Lower lobe of right lung (tissue), 2 donors: ENCODE data around the gene TPM3. TPM values are rescaled to one million over a fixed set of nuclear protein-coding genes. Genes with fewer than 3 reads are reported as not detected.
"Not testable (repeated sequence)": the region's sequence is repeated elsewhere in the genome, so short reads cannot be mapped to it uniquely, and the experiment has no call there.

Experiments used
- ATAC-seq, 2 donors: fragments of 200-7000 bp; cut with Tn5 transposase; one replicate each; pipeline ENCODE4 v1.9.1; 2020 to 2022; ENCODE audit warnings: mild to moderate bottlenecking in 2 of 2, moderate library complexity in 2 of 2
- DNase-seq: peaks from one replicate; pipeline ENCODE4 v3.0.0-alpha.2; 2020
- H3K27ac ChIP-seq: fragments of 200-600 bp; one replicate; pipeline ENCODE4 v1.8.0; 2022
- H3K27me3 ChIP-seq: fragments of 200-600 bp; one replicate; pipeline ENCODE4 v1.8.0; 2022; ENCODE audit warnings: low read depth
- H3K36me3 ChIP-seq: fragments of 200-600 bp; one replicate; pipeline ENCODE4 v1.8.0; 2022; ENCODE audit warnings: mild to moderate bottlenecking
- H3K4me1 ChIP-seq: fragments of 200-600 bp; one replicate; pipeline ENCODE4 v1.8.0; 2022
- H3K4me3 ChIP-seq: fragments of 200-600 bp; one replicate; pipeline ENCODE4 v1.8.0; 2022; ENCODE audit warnings: mild to moderate bottlenecking
- H3K9me3 ChIP-seq: fragments of 200-600 bp; one replicate; pipeline ENCODE4 v1.8.0; 2022
- intact Hi-C: fragments of 100-400 bp; cut with DNase I; formaldehyde crosslinking; loops from one replicate; pipeline ENCODE4 v1.11.0; 2022
- total RNA-seq: library from RNA; stranded (reverse); fragmentation: NEBNext Ultra II Directional; extraction: Animal tissue kit (Norgen Biotek cat#: 25700); gene quantifications from one replicate; pipeline ENCODE4 v1.2.1, GENCODE V29; 2021
- TF ChIP-seq, protein P1 (sequence below): fragments of 200-600 bp; IDR thresholded peaks from one replicate; pipeline ENCODE4 v1.8.0; 2022; ENCODE audit warnings: antibody characterized with exemption, mild to moderate bottlenecking
- donor health status: DM: no; HTN: yes; CAD: no; lungs with severe emphysema.

Gene TPM3
- total RNA-seq, 1 donor from 2014 or later = 334 TPM

DNA sequence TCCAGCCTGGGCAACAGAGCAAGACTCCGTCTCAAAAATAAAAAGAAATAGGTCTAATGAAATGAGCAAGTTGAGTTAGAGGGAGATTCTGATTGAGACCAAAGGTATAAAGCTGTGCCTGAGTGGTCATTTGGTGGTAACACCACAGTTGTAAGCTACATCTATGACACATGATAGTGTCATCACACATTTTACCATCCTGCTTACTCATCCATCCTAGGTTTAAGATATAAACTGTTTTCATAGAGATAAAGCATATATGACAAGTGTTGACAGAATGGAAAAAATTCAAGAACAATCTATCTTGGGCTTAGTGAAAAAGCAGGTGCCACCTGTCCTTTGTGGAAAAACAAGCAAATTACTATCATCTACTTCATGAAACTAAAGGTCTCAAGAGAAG lies 21.4 kb upstream of the TPM3 start:
- no peak for DNase-seq
- intact Hi-C loops = no loop called here
- Histone ChIP-seq H3K27me3 (no peaks in the 10 kb centered on the region), H3K36me3 (peaks cover 92% of the 10 kb centered on the region), H3K4me1 (peaks cover 11% of the 10 kb centered on the region), H3K9me3 (no peaks in the 10 kb centered on the region), H3K4me3 (no peak overlapping the region), H3K27ac (no peak overlapping the region)
- ATAC-seq = no peak
- TF ChIP-seq, protein P1, sequence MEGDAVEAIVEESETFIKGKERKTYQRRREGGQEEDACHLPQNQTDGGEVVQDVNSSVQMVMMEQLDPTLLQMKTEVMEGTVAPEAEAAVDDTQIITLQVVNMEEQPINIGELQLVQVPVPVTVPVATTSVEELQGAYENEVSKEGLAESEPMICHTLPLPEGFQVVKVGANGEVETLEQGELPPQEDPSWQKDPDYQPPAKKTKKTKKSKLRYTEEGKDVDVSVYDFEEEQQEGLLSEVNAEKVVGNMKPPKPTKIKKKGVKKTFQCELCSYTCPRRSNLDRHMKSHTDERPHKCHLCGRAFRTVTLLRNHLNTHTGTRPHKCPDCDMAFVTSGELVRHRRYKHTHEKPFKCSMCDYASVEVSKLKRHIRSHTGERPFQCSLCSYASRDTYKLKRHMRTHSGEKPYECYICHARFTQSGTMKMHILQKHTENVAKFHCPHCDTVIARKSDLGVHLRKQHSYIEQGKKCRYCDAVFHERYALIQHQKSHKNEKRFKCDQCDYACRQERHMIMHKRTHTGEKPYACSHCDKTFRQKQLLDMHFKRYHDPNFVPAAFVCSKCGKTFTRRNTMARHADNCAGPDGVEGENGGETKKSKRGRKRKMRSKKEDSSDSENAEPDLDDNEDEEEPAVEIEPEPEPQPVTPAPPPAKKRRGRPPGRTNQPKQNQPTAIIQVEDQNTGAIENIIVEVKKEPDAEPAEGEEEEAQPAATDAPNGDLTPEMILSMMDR = no peak

DNA sequence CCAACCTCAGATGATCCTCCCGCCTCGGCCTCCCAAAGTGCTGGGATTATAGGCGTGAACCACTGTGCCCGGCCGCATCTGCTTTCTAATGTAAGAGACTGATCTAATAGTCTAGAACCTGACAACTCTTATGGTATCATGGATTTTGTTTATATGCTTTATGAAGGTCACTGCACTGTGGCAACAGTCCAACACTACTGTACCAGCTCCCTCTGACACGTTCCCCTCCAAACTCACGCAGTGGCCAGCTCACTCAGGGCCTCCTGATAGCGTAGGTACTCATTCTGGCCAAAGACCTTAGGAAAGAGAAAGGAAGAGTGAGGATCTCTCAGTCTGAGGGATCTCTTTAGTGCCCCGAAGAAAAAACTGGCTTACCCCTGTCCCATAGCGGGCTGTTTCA lies 20.2 kb upstream of the TPM3 start:
- Histone ChIP-seq H3K27me3 (no peaks in the 10 kb centered on the region), H3K27ac (no peak overlapping the region), H3K36me3 (peaks cover 92% of the 10 kb centered on the region), H3K9me3 (no peaks in the 10 kb centered on the region), H3K4me3 (no peak overlapping the region), H3K4me1 (no peaks in the 10 kb centered on the region)
- DNase-seq (no peak), ATAC-seq (no peak)
- TF ChIP-seq, protein P1 = no peak
- intact Hi-C loops = no loop called here

DNA sequence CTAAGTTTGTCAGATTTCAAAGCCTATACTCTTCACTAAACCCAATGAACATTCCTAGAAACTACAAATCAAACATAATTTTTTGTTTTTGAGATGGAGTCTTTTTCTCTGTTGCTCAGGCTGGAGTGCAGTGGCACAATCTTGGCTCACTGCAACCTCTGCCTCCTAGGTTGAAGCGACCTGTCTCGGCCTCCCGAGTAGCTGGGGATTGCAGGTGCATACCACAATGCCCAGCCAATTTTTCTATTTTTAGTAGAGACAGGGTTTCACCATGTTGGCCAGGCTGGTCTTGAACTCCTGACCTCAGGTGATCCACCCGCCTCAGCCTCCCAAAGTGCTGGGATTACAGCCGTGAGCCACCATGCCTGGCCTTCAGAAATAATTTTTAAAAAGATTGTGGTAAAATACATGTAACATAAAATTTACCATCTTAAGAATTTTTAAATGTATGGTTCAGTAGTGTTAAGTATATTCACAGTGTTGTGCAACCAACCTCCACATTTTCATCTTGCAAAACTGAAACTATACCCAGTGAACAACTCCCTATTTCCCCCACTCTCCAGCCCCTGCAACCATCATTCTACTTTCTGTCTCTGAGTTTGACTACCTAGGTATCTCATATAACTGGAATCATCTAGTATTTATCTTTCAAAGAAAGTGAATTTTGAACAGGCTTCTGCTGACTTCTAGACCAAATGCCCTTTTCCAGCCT lies 16.9 kb upstream of the TPM3 start:
- H3K9me3 ChIP-seq = no peaks in the 10 kb centered on the region
- ATAC-seq (no peak), DNase-seq (no peak)
- TF ChIP-seq, protein P1 = no peak
- H3K36me3 ChIP-seq = peaks cover 94% of the 10 kb centered on the region
- no peak overlapping the region for H3K27ac ChIP-seq
- no peaks in the 10 kb centered on the region for H3K4me1 ChIP-seq
- no peaks in the 10 kb centered on the region for H3K27me3 ChIP-seq
- H3K4me3 ChIP-seq = no peak overlapping the region
- intact Hi-C loops = no loop called here

DNA sequence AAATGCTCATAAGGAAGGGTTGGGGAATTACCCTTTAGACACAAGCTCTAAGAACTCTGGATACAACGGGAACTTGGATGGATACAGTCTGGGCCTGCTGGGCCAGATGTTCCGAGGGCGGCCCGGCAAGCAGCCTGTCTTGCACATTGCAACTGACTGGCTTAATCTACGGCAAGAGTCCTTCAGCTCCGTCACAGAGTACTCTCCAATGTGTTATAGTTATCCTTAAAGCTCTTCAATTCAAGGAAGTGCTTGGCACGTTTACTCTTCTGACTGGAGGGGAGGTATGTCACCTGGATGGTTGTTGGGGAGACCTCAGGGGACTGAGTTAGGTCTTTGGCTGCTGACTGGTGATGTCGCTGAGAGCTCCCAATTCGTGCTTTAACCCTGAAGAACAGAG lies 15.4 kb upstream of the TPM3 start:
- intact Hi-C loops = no loop called here
- Histone ChIP-seq H3K27ac (no peak overlapping the region), H3K4me1 (no peaks in the 10 kb centered on the region), H3K9me3 (no peaks in the 10 kb centered on the region), H3K4me3 (no peak overlapping the region), H3K27me3 (no peaks in the 10 kb centered on the region), H3K36me3 (peaks cover 78% of the 10 kb centered on the region)
- TF ChIP-seq, protein P1 = no peak
- DNase-seq = no peak
- peak; percentile 74 for ATAC-seq

DNA sequence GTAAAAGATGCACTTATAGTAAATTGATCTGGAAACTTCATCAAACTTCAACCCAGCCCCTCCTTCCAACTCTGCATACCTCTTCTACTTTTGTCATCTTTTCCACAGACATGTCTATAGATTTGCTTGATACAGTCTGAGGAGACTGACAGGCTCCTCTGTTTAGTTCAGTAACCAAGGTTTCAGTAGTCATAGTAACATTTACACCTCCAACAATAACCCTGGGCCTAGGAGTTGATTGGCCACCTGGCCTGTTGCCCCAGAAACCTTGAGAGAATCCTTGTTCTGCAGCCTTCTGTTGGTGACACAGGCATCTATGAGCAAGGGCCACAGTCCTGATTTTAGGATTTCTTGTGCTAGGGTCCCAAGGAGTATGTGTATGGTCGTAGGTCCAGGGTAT lies 14.3 kb upstream of the TPM3 start, which contains the start of gene CFAP141:
Gene CFAP141 (minus strand): TSS at position 138 of the 400 bp plus-strand sequence. CDS start 26 bp downstream, at position 112.
- ATAC-seq (no peak), DNase-seq (no peak)
- Histone ChIP-seq H3K4me1 (no peaks in the 10 kb centered on the region), H3K4me3 (no peak within 1 kb of the TSS), H3K9me3 (no peaks in the 10 kb centered on the region), H3K27me3 (no peaks in the 10 kb centered on the region), H3K27ac (no peak within 1 kb of the TSS), H3K36me3 (peaks cover 67% of the 10 kb centered on the region)
- TF ChIP-seq, protein P1 = no peak
- intact Hi-C loops = no loop called here

DNA sequence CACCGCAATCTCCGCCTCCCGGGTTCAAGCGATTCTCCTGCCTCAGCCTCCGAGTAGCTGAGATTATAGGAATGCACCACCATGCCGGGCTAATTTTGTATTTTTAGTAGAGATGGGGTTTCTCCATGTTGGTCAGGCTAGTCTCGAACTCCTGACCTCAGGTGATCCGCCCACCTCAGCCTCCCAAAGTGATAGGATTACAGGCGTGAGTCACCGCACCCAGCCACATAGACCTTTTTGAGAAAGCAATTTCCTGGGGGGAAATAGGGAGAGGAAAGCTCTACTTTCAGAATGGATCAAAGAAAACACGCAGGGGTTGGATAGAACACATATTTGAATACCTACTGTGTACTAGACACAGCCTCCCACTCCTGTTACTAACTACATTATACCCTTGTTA lies 13.9 kb upstream of the TPM3 start:
- H3K27ac ChIP-seq, H3K27me3 ChIP-seq, ATAC-seq, intact Hi-C loops, DNase-seq, H3K9me3 ChIP-seq, H3K4me3 ChIP-seq, H3K4me1 ChIP-seq: not testable (repeated sequence)
- peaks cover 63% of the 10 kb centered on the region for H3K36me3 ChIP-seq
